HTR-8/SVneo (cell line): Measurements from ENCODE around the gene ING5.
"Not testable (repeated sequence)": the region's sequence is repeated elsewhere in the genome, so short reads cannot be mapped to it uniquely, and the experiment has no call there.

Experiments
- DNase-seq: peaks from one replicate; pipeline ENCODE4 v3.0.0; 2011; ENCODE audit warnings: low spot score, mixed read lengths; ENCODE audit not compliant: insufficient read length
- FAIRE-seq: peaks from 2 replicates; lab custom pipeline; 2011; peaks lifted over from hg19 to GRCh38; lab: Jason Lieb, UNC

The ING5 gene

DNA sequence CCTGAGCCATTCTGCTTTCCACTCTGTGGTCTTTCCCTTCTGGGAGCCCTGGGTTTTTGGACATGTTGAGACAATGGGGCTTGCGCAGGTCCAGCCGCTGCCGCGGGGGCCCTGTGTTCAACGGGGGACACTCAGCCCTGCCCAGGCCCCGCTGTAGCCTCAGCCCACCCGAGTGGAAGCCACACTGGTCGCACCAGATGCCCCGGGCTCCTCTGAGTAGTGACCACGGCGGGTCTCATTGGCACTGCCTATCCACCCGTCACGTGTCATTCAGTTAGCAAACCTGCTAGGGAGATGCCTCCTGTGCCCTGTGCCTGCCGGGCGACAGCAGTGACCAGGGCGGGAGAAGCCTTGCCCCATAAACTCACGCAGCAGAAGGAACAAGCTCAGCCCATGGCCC is 51.7 kb downstream of the ING5 start:
- FAIRE-seq, result no peak

DNA sequence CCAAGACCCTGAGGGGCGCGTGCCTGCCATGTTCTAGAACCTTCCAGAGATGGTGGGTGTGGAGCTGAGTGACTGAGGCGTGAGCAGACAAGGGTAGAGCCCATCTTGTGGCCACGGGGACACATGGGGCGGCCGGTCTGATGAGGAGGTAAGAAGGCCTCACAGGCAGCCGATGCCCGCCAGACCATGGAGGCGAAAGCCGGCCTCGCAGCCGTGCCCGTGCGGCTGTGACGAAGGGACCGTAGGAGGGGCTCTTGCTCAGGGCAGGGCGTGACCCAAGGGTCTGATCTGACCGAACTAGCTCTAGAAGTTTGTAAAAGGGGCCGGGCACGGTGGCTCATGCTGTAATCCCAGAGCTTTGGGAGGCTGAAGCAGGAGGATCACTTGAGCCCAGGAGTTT is 52.2 kb downstream of the ING5 start:
- no peak for FAIRE-seq

More for the DNA sequence above, 51.7 kb downstream of the ING5 start:
- no peak for DNase-seq

DNA sequence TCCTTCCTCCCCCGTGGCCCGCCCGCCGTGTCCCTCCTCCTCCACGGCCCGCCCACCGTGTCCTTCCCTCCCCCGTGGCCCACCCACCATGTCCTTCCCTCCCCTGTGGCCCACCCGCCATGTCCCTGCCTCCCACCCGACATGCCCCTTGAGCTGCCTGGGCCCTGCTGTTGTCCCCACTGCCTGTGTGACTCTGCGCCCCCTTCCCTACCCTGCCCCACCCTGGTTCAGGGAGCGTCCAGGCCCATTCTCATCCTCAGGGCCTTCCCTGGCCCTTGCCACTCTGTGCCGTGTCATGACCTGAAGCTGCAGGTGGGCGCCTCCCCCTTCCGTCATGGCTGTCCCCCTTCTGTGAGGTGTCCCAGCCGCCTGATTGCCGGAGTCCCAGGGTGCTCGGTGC is 53.3 kb downstream of the ING5 start:
- no peak for DNase-seq
- no peak for FAIRE-seq

More for the DNA sequence above, 52.2 kb downstream of the ING5 start:
- no peak for DNase-seq

DNA sequence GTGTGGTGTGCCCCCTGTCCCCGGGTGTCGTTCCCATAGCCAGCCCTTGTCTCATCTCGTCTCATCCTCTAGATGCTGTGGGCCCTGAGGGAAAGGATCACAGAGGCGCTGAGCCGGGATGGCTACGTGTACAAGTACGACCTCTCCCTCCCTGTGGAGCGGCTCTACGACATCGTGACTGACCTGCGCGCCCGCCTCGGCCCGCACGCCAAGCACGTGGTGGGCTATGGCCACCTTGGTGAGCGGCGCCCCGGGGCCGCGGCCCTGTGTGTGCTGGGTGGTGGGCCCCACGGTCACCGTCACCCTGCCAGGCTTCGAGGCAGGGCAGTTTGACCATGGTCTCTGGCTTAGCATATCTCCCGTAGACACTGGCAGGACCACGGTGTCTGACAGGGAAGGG is 53.9 kb downstream of the ING5 start:
- no peak for FAIRE-seq
- no peak for DNase-seq

DNA sequence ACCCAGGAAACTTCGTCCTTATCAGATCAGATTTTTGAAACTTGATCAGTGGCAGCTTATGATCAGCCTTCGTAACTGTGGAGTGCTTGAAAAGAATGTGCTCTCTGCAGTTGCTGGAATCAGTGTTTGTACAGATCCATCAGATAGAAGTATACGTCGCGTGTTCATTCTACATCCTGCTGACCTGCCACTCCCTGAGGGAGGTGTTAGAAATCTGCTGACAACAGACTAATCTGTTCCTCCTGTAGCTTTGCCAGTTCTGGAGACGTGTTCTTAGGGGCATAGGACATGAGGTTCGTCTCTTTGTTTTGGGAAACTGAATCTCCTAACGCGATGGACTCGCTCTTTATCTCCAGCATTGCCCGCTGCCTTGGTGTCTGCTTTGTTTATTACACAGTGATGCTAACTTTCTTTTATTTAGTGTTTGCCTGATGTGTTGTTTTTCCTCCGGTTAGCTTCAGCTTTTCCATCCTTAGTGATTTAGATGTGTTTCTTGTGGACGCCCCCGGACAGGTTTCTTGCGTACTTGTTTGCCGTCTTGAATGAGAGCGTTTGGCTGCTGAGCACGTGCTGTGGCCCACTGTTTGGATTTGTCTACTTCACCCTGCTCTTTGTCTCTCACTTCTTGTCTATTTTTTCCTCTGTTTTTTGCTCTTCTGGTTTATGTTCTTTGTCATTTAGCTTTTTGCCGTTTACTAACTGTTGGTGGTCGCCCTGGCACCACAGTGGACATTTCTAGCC is 57.4 kb downstream of the ING5 start:
- FAIRE-seq (no peak), DNase-seq (no peak)

DNA sequence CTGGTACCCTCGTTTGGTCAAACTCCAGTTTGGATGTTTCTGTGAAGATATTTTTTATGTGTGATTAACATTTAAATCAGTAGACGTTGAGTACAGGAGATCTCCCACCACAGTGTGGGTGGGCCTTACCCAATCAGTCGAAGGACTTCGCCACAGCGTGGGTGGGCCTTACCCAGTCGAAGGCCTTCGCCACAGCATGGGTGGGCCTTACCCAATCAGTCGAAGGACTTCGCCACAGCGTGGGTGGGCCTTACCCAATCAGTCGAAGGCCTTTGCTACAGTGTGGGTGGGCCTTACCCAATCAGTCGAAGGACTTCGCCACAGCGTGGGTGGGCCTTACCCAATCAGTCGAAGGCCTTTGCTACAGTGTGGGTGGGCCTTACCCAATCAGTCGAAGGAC is 58.1 kb downstream of the ING5 start:
- FAIRE-seq, DNase-seq: not testable (repeated sequence)

DNA sequence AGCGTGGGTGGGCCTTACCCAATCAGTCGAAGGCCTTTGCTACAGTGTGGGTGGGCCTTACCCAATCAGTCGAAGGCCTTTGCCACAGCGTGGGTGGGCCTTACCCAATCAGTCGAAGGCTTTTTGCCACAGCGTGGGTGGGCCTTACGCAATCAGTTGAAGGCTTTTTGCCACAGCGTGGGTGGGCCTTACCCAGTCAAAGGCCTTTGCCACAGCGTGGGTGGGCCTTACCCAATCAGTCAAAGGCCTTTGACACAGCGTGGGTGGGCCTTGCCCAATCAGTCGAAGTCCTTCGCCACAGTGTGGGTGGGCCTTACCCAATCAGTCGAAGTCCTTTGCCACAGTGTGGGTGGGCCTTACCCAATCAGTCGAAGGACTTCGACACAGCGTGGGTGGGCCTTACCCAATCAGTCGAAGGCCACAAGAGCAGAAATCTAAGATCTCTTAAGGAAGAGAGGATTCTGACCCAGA is 58.5 kb downstream of the ING5 start:
- no peak for DNase-seq
- no peak for FAIRE-seq

DNA sequence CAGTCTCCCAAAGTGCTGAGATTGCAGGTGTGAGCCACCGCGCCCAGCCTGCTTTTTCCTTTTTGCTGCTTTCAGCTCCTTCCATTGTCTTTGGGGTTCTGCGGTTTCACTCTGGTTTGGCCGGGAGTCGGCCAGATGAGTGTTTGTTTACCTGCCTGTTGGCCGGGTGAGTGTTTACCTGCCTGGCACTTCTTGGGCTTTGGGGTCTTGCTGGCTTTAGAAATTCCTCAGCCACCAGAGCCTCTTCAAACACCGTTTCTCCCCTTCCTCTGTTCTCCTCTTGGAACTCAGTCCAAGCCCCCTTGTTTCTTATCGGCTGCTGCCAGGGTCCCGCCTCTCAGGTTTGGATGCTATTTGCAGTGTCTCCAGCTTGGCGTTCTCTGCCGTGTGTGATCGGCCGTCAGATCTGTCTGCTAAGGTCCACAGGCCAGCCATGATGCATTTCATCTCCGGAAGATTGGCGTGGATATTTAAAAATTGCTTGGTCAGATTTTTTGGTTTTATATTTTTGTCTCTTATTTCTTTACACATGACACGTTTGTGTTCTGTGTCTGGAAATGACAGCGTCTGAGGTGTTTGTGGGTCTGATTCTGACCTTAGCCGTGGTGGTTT is 60.6 kb downstream of the ING5 start:
- no peak for FAIRE-seq
- no peak for DNase-seq

DNA sequence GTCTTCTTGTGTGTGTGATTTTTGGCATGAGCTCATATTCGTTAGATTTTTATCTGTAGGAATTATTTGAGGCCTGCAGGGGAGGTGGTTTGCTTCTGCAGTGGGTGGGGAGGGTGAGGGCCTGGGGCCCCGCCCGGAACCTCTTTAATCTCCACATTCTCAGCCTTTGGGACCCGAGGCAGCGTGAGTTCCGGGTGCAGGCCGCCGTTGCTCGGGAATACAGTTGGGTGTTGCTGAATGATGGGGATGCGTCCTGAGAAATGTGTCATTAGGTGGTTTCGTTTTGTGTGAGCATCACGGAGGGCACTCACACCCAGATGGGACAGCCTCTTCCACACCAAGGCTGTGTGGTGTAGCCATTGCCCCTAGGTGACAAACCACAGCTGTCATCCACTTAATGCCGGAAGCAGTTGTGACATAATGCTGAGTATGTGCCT is 61.1 kb downstream of the ING5 start:
- FAIRE-seq (no peak), DNase-seq (no peak)

DNA sequence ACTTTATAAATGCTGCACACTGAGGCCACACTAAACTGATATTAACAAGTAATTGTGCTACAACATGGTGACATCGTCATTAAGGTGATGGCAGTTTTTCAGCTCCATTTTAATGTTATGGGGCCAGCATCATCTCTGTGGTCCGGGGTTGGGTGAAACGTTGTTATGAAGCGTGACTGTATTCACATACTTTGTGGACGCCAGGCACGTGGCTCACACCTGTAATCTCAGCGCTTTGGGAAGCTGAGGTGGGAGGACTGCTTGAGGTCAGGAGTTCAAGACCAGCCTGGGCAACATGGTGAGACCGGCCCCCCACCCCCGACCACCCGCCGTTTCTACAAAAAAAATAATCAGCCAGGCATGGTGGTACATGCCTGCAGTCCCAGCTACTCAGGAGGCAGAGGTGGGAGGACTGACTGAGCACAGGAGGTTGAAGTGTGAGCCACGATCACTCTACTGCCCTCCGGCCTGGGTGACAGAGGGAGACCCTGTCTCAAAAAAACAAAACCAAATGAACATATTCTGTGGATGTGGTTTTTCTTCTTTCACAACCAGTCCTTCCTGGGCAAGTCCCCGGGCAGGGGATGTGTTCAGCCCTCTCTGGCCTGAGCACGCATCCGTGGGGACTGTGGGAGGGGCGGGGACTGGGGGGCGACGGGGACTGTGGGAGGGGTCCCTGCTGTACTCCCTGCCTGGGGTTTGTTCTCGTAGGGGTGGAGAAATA is 61.9 kb downstream of the ING5 start:
- DNase-seq, result no peak
- FAIRE-seq, result no peak

DNA sequence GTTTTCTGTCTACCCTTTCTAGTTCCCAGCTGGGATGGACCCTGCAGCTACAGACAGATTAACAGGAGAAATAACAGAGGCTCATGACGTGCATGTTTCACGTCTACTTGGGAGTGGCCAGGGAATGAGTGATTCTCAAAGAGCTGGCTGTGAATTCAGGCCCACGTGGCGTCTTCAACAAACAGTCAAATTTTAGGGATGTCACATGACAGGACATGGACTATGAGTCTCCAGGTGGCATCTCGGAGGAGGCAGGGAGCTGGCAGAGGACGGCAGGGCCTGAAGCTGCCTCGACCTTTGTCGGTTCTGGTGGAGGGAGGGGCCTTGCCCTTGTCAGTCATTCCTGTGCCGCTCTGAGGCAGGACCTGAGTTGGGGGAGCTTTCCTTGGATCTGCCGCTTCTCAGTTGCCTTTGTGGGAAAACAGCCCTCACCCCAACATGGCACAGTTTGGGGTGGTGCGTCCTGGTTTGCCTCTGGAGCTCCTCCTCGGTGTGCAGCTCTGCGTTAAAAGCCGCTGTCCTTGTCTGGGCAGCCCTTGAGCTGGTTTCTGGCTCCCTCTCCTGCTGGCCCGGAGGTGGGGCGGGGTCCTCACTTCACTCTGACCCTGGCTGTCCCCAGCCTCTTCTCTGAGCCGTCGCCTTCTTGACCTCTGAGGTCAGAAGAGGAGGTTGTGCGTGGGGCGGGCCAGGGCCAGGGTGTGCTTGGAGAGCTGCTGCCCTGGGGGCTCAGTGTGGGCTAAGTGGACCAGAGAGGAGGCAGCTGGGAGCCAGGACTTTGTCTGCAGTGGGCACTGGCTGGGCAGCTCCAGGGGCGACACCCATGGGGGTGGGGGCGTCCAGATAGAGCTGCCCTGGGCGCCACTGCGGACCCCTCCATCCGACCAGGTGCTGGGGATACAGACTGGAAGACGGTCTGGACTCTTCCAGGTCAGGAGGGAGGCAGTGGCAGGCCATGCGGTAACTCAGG is 62.7 kb downstream of the ING5 start:
- DNase-seq (no peak), FAIRE-seq (no peak)

DNA sequence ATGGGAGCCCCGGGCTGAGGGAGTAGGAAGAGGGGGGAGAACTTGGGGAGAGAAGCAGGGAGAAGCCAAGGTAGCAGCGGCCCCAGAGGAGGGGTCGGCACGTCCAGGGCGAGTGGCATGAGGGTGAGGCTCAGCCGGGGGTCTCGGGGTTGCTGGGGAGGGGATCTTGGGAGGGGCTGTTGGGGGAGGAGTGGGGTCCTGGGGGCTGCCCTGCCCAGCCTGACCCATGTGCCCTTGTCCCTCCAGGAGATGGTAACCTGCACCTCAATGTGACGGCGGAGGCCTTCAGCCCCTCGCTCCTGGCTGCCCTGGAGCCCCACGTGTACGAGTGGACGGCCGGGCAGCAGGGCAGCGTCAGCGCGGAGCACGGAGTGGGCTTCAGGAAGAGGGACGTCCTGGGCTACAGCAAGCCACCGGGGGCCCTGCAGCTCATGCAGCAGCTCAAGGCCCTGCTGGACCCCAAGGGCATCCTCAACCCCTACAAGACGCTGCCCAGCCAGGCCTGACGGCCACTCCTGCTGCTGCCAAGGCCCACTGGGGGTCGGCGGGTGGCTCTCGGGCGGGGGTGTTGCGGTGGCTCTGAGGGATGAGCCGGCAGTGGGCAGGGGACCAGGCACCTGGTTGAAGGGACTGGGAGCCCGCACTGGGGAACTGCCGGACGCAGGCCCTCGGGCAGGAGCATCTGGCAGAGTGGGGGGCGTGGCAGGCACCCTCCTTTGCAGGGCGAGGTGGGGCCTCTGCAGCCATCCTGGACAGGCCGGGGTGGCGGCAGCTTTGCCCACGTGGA is 65.8 kb downstream of the ING5 start:
- FAIRE-seq, result no peak

DNA sequence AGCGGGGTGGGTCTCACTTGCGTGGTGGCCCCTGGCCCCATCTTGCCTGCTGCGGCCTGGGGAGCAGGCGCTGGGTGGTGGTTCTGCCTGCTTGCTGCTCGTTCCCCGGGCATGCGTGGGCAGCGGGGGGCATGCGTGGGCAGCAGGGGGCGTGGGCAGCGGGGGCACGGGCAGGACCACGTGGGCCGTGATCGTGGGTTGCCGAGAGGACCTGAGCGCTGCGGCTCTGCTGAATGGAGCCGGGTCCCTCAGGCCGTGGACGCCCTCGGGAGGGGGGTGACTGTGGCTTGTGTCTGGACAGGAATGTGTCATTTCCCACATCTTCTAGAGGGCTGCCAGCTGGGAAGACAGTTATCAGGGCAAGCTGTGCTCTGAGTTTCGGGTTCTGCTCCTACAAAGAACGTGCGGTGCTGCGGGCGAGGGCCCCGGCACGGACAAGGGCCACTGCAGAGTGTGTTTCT is 66.4 kb downstream of the ING5 start:
- FAIRE-seq (no peak), DNase-seq (no peak)

More for the DNA sequence above, 65.8 kb downstream of the ING5 start:
- no peak for DNase-seq

DNA sequence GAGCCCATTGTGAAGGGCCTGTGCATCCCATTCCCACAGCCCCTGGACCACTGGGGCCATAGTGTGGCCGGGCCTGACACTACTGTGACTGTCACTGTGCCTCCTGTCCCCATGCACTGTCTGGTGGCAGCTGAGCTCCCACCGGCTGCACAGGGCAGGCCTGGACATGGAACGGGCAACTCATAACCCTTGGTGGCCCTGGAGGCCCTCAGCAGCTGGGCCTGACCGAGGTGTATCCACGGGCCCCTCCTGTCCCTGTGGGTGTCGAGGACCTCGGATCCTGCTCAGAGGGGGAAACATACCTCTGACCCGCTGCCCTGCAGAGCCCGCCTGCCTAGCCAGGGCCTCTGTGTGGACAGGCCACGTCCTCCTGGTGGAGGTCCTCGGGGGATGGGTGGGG is 67.0 kb downstream of the ING5 start:
- no peak for DNase-seq
- no peak for FAIRE-seq

DNA sequence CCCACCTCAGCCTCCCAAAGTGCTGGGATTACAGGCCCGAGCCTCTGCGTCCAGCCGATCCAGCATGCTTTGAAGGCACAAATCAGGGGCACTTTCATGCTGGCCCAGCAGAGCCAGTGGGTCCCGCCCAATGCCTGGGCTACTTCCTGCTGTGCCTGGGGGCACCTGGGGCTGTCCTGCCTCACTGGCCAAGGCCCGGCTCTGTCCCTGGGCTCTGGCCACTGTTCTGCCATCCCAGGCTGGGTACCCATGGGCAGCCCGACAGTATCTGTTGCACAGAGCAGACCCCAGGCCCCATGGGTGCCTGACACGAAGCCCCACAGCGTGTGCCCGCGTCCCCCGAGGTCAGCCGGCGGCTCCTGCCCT is 68.0 kb downstream of the ING5 start:
- DNase-seq (no peak), FAIRE-seq (no peak)

DNA sequence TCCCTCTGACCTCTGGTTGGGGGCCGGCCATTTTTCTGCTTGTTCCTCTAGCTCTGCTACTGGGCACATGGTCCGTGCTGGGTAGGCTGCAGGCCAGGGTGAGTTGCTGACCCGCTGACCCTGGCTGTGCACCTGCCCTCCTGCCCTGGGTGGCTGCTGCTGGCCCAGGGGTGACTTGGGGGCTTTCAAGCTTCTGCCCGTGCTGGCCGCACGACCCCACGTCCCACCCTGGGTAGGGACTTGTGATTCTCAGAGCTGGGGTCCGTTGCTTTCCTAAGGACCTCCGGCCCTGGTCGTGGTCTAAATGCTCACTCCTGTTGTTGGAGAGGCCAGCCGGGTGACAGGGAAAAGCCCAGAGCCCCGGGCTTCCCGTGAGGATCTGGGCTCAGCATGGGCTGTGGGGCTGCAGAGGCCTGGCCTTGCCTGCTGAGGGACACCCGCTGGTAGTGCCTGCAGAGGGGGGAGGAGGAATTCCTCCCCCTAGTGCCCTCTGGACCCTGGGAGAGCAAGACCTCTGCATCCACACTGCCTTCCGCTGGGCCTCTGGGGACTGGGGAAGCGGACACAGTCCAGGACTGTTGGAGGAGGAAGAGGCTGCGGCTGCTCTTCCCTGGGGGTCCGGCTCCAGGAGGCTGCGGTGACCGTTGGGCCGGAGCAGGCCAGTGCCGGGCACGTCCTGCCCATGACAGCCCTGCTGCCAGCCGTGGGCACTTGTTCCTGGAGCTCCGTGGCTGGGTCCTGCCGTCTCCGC is 68.5 kb downstream of the ING5 start:
- DNase-seq, result no peak
- no peak for FAIRE-seq

DNA sequence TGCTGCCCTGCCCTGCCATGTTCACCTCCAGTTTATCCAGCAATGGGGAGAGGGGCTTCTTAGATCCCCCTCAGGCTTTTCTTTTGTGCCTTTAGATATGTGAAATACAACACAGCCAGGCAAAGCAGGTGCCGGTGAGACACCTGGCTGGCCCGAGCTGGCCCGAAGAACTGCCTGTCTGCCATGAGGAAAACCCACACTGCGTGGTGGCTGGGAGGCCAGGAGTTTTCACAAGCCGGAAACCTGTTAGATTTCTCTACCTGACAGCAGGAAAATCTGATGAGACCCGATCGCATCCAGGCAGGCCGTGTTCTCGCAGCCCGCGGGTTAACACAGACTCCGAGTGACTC is 69.1 kb downstream of the ING5 start:
- DNase-seq, result no peak
- FAIRE-seq, result no peak

DNA sequence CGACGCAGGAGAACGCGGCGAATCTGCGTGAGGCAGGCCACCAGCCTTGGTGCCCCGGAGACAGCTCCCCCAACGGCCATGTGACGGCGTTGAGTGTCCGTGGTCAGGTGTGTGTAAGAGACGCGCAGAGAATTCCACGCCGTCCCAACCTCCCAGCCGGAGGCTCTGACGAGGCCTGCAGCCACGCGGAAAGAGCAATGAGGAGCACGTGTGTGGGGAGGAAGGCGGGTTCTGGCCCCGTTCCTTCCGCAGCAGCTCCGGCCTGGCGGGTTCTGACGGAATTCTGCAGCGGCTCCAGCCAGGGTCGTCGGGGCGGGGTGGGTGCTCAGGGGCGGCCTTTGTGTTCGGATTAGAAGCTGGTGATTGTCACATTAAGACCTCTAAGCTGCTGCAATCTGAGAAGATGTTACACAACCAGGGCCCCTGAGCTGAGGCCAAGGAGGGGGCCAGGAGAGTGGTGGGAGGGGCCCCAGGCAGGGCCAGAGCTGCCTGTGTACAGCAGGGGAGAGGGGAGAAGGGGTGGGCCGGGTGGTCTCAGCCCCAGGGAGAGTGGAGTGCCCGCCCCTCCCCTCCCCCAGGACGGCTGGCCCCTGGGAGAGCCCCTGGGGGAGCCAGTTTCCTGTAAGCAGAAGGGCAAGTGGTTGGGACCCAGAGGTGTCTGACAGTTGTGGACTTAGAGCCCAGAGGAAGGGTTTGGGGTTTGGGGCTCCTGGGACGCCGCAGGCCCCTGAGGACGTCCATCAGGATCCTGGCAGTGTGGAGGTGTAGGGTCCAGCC is 69.6 kb downstream of the ING5 start:
- FAIRE-seq (no peak), DNase-seq (peak; percentile 59)
